GM18519 (cell line): ENCODE results near the gene WWC1.
"Not testable (repeated sequence)": the region's sequence is repeated elsewhere in the genome, so short reads cannot be mapped to it uniquely, and the experiment has no call there.

Experiments
- ATAC-seq: cut with Tn5 transposase; IDR thresholded peaks from one replicate; pipeline ENCODE4 v1.9.1; 2021; ENCODE audit warnings: mild to moderate bottlenecking, moderate library complexity; ENCODE audit not compliant: unreplicated experiment, low FRiP score

The WWC1 gene

GRCh38 chr5:168307022-168307421, 15.6 kb downstream of the WWC1 start:
- ATAC-seq: no peak

GRCh38 chr5:168307925-168308584, 16.6 kb downstream of the WWC1 start:
- ATAC-seq: no peak

DNA sequence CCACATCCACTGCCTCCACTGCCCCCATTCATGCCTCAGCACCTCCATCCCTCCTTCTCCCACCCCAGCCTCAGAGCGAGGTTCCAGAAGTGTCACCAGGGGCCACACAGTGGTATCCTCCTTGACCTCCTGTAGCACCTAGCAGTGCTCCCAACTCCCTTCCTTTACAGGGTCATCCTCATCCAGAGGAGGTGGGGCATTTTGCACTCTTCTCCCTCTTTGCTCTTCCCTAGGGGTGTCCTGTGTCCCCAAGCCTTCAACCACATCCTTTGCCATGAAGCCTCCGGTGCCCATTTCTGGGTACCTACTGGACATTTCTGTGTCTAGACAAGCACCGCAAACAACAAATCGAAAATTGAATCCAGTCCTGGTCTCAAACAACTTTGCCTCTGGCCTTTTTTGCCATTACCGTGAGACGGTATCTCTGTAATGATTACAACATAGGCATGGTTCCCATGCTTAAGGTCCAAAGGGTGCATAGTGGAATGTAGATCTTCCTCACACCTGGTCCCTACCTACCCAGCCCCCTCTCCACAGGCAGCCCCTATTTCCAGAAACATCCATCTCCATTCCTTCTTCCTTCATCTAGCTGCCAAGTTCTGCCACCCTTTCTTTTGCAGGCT, 17.6 kb downstream of the WWC1 start:
- ATAC-seq: no peak

GRCh38 chr5:168310541-168310940, 19.1 kb downstream of the WWC1 start:
- ATAC-seq: not testable (repeated sequence)

DNA sequence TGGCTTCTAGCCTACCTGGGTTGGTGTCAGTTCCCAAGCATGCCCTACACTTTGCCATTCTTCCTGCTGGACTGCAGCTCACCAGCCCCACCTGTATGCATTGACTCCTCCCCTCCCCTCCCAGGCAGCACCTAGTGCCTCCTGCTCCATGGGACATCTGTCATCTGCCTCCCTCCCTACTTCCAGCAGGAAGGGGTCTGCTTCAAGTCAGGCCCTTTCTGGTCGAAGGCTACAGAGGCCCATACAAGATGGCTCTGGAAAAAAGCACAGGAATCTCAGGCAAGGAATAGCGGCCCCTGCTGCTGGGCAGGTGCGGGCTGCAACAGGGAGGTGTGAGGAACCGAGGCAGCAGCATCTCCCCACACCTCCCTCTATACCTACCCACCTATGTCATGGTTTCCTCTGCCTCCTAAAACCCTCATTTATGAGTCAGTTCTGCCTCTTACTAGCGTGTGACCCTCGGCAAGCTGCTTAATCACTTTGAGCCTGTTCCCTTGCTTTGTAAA, 19.7 kb downstream of the WWC1 start:
- no peak for ATAC-seq

DNA sequence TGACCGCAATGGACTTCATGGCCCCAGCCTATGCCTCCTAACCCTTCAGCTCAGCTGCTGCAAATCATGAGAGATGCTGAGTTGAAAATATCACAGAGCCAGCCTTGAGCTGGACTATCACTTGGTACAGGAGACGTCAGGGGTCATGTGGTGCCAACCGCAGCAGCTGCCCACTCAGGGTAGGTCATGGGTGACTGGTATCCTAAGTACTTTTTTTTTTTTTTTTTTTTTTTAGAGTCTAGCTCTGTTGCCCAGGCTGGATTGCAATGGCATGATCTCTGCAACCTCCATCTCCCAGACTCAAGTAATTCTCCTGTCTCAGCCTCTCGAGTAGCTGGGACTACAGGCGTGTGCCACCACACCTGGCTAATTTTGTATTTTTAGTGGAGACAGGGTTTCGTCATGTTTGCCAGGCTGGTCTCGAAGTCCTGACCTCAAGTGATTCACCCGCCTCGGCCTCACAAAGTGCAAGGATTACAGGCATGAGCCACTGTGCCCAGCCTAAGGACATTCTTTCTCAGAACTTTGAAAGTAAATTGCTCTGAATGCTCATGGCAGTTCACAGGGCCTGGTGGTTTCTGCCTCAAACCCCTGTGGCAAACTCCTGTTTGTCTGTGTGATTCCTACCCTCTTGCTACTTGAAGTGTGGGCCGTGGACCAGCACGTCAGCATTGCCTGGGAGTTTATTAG, 21.3 kb downstream of the WWC1 start:
- ATAC-seq: no peak

- ATAC-seq: no peak
These were observed 22.3 kb downstream of the WWC1 start for GRCh38 chr5:168313596-168314204.

DNA sequence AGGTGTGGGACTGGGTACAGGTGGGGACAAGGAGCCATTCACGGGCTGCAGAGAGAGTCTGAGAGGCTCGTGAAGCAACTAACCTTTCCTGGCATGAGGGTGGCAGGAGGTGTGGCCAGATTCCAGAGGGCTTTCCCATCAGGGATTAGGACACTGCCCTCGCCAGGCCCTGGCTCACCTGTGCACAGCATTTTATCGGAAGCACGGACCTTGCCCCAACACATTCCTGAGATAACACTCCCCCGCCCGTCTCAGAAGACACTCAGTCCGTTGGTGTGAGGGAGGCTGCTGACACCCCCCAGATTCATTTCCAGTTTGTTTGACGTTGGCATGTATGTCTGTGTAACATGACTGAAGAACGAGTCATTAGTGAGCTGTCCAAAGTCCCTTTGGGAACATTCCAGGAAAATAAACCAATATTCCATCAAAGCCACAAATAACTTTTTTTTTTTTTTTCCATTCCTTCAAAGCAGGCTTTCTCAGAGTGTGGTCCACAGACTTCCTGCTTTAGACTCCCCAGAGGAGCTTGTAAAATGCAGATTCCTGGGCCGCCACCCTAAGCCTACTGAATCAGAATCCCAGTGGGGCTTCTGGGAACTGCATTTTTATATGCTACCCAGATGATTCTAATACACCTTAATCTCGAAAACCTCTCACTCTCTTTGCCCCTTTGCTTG, 23.4 kb downstream of the WWC1 start:
- no peak for ATAC-seq

GRCh38 chr5:168315416-168316138, 24.1 kb downstream of the WWC1 start:
- no peak for ATAC-seq

DNA sequence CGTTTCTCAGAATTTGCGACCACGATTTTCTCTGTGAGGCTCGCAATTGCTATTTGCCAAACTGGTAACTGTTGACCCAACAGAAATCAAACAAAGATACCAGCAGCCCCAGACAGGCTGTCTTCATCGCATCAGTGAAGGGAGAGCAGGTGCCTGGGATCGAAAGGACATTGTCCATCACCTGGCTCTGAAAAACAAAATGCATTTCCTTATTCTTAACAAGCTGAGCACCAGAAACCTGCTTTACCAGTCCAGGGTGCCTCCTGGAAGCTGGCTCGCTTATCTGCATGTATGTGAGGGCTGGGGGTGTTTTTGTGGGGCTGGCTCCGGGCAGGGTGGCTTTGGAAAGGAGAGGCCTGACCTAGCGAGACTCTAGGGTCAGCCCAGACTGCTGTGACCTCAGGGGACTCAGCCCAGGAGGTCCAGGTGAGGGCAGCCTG, 24.7 kb downstream of the WWC1 start:
- ATAC-seq: no peak

DNA sequence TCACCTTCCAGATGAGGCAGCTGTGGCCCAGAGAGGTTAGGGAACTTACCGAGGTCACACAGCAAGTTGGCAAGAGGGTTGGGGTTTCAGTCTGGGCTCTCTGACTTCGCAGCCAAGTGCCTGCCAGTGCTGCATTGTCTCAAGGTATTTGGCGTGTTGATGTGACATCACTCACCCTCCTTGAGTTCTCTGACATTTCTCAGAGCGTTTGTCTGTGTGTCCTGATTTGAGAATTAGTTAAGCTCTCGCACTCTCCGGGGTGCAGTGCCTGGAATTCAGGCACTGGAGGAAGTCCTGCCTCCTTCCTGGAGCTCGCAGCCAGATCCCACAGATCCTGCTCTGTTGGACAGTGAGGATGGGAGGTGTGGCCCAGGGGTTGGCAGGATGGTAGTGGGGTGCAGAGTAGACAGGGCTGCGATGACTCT, 25.7 kb downstream of the WWC1 start:
- ATAC-seq: no peak

GRCh38 chr5:168317521-168318147, 26.2 kb downstream of the WWC1 start:
- no peak for ATAC-seq

DNA sequence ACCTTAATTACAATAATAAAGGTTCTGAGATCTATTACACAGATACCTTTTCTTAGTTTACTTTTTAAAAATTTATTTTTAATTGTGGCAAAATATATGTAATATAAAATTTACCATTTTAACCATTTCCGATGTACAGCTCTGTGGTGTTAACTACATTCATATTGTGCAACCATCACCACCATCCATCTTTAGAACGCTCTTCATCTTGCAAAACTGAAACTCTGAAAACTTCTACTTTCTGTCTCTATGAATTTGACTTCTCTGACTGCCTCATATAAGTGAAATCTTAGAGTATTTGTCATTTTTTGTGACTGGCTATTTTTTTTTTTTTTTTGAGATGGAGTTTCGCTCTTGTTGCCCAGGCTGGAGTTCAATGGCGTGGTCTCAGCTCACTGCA, 26.8 kb downstream of the WWC1 start:
- no peak for ATAC-seq

DNA sequence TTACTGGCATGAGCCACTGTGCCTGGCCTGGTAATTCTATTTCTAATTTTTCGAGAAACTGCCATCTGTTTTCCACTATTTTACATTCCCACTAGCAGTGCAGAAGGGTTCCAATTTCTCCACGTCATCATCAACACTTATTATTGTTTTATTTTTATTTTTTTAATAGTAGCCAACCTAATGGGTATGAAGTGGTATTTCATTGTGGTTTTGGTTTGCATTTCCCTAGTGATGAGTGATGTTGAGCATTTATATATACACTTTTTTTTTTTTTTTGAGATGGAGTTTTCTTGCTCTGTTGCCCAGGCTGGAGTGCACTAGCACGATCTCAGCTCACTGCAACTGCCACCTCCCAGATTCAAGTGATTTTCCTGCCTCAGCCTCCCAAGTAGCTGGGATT, 28.3 kb downstream of the WWC1 start:
- no peak for ATAC-seq

- ATAC-seq: no peak
These were observed 29.4 kb downstream of the WWC1 start for GRCh38 chr5:168320805-168321204.

DNA sequence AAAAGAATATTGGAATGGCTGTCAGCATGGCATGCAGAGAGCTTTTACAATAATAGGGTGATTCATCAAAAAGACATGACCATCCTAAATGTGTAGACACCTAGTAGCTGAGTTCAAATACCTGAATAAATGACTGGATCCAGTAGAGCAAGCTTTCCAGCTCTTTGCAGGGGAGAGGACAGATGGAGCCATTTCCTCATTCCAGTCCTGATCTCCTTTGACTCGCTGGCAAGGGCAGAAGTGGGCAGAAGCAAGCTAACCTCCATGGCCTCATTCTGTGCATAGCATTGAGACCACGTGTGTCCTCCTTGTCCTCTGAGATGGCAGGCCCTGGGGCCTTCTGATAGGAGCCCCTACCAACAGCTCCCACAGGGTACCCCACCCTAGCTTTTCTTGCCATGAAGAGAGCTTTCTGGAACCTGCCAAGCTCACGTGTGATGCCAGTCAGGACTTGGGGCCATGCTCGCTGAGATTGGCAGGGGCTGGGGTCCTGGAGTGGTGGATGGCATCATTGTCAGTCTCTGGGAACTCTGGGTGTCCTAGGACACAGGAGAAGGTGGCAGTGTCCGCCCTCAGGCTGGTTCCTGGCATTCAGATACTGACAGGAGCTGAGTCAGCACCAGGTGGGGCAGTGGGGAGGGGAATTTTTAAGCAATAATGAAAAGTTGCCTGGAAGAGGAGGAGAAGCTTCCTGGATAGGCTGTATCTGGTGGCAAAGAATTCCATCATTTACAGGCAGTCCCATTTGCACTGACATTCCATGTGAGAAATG, 33.6 kb downstream of the WWC1 start:
- no peak for ATAC-seq

- no peak for ATAC-seq
These were observed 35.6 kb downstream of the WWC1 start for GRCh38 chr5:168327019-168327421.

DNA sequence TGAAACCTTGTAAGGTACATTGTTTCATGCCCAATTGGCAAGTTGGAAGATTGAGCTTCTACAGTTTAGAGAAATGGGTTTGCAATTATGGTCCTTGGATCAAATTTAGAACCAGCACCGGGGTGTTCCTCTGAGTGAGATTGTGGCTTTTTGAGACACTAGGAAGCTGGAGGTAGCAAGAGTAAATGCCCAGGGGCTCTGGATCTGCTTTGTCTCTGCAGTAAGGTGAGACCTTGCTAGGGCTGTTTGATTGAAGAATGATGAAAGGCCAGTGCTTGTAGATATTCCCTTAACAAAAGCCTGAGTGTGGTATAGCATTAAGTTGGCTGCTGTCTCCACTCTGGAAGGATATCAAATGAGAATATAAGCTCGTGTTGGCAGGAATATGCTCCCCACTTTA, 36.0 kb downstream of the WWC1 start:
- ATAC-seq: no peak

DNA sequence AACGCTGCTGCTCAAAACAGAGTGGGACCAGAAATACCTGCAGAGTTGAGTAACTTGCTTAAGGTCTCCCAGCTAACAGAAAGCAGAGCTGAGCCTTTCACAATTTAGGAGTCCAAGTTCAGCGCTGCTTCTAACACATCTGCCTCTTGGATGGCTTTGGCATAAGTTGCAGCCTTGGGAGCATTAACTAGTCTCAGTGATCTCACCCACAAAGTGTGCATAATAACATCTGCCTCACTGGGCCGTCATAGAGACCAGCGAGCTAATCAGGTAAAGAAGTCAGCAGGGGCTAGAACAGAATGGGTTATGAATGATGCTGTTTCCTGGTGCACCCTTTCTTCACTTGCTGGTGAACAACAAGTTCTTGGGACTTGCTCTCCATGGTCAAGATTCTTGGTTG, 36.5 kb downstream of the WWC1 start:
- ATAC-seq: no peak
